ENCODE measurements around the gene KNG1.

DNA sequence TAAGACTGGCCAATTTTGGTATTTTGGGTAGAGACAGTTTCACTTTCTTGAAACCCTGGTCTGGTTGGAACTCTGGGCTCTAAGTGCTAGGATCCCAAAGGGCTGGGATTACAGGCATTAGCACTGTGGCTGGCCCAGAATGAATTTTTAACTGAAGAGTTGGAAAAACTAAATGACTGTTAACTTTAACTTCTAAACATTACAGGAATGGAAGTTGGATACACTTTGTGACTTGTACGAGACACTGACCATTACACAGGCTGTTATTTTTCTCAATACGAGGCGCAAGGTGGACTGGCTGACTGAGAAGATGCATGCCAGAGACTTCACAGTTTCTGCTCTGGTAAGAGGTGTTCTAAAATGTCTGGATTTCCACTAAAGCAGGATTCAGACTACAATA is 69.8 kb downstream of the KNG1 start:
- TF ChIP-seq FOXM1 (IDR thresholded peaks at IDR 0.05; ENCODE audit: borderline replicate concordance) = no peak
- TF ChIP-seq FOXA1 (IDR thresholded peaks at IDR 0.05) = no peak
- no peak for TF ChIP-seq HDGF (IDR thresholded peaks at IDR 0.05; ENCODE audit: borderline replicate concordance)
- TF ChIP-seq FOXK2 (IDR thresholded peaks at IDR 0.05) = no peak
- TF ChIP-seq SP1 (IDR thresholded peaks at IDR 0.05) = no peak
- TF ChIP-seq LEF1 (IDR thresholded peaks at IDR 0.05; ENCODE audit: borderline replicate concordance) = no peak
- TF ChIP-seq NFRKB (IDR thresholded peaks at IDR 0.05) = no peak
- TF ChIP-seq TARDBP (IDR thresholded peaks at IDR 0.05) = no peak
